PFSK-1 (cell line): Measurements from ENCODE around the gene RIN3.

Source experiments
- POLR2AphosphoS5 ChIP-seq: IDR thresholded peaks from 2 replicates; pipeline ENCODE4 v1.6.1; 2012; ENCODE audit warnings: low read depth, mild to moderate bottlenecking, control low read depth, low read length, moderate library complexity
- TF ChIP-seq, protein P1 (sequence below), 2 experiments: IDR thresholded peaks; 2 replicates each; pipeline versions ENCODE4 v1.6.1 to v1.8.0; 2011 to 2012; ENCODE audit warnings: low read depth in 2 of 2, low read length in 2 of 2, control low read depth in 1 of 2, inconsistent platforms in 1 of 2, mild to moderate bottlenecking in 1 of 2, moderate library complexity in 1 of 2; ENCODE audit not compliant: insufficient read depth in 1 of 2

- no peak for TF ChIP-seq POLR2AphosphoS5
- TF ChIP-seq, protein P1, sequence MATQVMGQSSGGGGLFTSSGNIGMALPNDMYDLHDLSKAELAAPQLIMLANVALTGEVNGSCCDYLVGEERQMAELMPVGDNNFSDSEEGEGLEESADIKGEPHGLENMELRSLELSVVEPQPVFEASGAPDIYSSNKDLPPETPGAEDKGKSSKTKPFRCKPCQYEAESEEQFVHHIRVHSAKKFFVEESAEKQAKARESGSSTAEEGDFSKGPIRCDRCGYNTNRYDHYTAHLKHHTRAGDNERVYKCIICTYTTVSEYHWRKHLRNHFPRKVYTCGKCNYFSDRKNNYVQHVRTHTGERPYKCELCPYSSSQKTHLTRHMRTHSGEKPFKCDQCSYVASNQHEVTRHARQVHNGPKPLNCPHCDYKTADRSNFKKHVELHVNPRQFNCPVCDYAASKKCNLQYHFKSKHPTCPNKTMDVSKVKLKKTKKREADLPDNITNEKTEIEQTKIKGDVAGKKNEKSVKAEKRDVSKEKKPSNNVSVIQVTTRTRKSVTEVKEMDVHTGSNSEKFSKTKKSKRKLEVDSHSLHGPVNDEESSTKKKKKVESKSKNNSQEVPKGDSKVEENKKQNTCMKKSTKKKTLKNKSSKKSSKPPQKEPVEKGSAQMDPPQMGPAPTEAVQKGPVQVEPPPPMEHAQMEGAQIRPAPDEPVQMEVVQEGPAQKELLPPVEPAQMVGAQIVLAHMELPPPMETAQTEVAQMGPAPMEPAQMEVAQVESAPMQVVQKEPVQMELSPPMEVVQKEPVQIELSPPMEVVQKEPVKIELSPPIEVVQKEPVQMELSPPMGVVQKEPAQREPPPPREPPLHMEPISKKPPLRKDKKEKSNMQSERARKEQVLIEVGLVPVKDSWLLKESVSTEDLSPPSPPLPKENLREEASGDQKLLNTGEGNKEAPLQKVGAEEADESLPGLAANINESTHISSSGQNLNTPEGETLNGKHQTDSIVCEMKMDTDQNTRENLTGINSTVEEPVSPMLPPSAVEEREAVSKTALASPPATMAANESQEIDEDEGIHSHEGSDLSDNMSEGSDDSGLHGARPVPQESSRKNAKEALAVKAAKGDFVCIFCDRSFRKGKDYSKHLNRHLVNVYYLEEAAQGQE (IDR thresholded peaks at IDR 0.05; ENCODE audit: insufficient read depth in 1 of 2, low read depth in 2 of 2, low read length in 2 of 2): no peak
Observed at GRCh38 chr14:92675421-92675820, 161.8 kb downstream of the RIN3 start.
